T-helper 2 cell treated with Interferon-gamma antibody and Interleukin-4, amounts not matched to agents 5 μg/mL and 100 μg/mL, for 36 hours (primary cell): ENCODE data around the gene KAT14.
"Not testable (repeated sequence)": the region's sequence is repeated elsewhere in the genome, so short reads cannot be mapped to it uniquely, and the experiment has no call there.

Experiments
- DNase-seq: peaks from one replicate; pipeline ENCODE4 v3.0.0; 2021; ENCODE audit warnings: low spot score
- H3K27ac Mint-ChIP-seq: one replicate; pipeline ENCODE4 v1.8.0; 2021; ENCODE audit warnings: mild to moderate bottlenecking, mixed read lengths
- H3K27me3 Mint-ChIP-seq: one replicate; pipeline ENCODE4 v1.8.0; 2021; ENCODE audit warnings: low read depth, mixed read lengths
- H3K36me3 Mint-ChIP-seq: one replicate; pipeline ENCODE4 v1.8.0; 2021; ENCODE audit warnings: low read depth, mixed read lengths
- H3K4me1 Mint-ChIP-seq: one replicate; pipeline ENCODE4 v1.8.0; 2021; ENCODE audit warnings: low read depth, mixed read lengths
- H3K4me3 Mint-ChIP-seq: one replicate; pipeline ENCODE4 v1.8.0; 2022; ENCODE audit warnings: mild to moderate bottlenecking, moderate library complexity, mixed read lengths
- H3K9me3 Mint-ChIP-seq: one replicate; pipeline ENCODE4 v1.8.0; 2021; ENCODE audit warnings: mixed read lengths

The KAT14 gene

DNA sequence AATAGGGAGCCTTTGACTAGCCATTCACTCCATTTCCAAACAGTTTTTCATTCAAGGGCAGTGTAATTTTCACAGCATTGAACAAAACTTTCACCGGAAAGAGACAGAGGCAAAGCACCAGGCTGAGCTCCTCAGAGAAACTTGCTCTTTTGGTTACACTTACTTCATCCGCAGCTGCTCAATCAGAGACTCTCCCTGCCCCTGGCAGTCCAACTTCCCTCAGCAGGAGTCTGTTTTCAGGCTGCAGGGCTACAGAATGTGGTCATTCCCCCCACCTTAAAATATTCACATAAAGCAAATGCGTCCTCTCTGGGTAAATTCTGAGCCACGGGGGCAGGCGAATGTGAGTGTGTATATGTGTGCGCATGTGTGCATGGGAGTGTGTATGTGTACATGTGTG, 80.6 kb downstream of the KAT14 start:
- Mint-ChIP-seq H3K36me3 (no peaks in the 10 kb centered on the region), H3K4me1 (no peaks in the 10 kb centered on the region), H3K9me3 (no peaks in the 10 kb centered on the region), H3K27ac (no peak overlapping the region), H3K27me3 (peaks cover 9% of the 10 kb centered on the region), H3K4me3 (no peak overlapping the region)
- no peak for DNase-seq

DNA sequence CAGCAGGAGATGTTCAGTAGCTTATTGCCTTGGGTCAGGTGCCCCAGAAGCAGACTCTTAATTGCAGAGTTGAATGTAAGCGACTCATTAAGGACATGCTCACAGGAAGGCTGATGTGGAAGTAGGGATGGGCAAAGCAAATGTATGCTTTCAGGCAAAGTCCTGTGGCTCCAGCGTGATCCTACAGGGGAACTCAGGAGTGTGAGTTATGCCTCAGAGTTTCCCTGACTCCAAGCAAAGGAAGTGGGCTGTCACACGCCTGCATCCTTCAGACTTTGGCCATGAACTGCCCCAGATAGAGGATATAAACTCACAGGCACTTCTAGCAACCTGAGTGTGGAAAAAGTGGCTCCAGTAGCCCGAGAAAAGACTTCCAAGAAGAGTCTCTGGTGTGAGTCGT, 85.7 kb downstream of the KAT14 start:
- no peak overlapping the region for H3K27ac Mint-ChIP-seq
- H3K27me3 Mint-ChIP-seq = peaks cover 12% of the 10 kb centered on the region
- no peak overlapping the region for H3K4me3 Mint-ChIP-seq
- no peaks in the 10 kb centered on the region for H3K36me3 Mint-ChIP-seq
- no peaks in the 10 kb centered on the region for H3K9me3 Mint-ChIP-seq
- DNase-seq = no peak
- no peaks in the 10 kb centered on the region for H3K4me1 Mint-ChIP-seq

DNA sequence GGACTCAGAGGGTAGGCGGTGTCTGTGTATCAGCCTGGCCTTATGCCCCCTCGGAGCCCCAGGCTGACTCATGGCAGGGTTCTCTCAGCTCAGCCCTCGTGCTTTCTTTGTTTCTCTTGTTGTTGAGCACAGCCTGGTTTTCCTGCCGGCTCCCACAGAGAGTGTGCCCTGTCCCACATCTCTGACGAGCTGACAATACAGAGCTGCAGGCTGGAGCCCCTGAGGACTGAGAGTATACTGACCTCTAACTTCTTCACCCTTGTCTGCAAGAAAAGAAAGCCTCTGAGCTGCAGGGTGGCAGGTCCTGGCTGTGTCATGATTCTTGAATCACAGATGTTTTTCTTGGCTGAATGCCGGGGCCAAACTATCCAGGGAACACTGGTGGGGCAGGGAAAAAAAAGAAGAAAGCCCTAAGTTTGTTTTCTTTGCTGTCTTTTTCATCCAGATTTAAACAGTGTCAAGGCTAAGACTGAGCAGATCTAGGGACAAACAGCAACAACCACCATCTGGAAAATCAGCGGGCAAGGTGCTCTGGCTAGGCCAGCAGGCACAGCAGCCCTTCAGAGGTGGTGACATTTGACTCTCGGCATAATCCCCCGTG, 87.4 kb downstream of the KAT14 start:
- no peaks in the 10 kb centered on the region for H3K9me3 Mint-ChIP-seq
- H3K4me3 Mint-ChIP-seq = no peak overlapping the region
- no peak overlapping the region for H3K27ac Mint-ChIP-seq
- H3K36me3 Mint-ChIP-seq = no peaks in the 10 kb centered on the region
- DNase-seq = no peak
- H3K27me3 Mint-ChIP-seq = peaks cover 12% of the 10 kb centered on the region
- no peaks in the 10 kb centered on the region for H3K4me1 Mint-ChIP-seq

DNA sequence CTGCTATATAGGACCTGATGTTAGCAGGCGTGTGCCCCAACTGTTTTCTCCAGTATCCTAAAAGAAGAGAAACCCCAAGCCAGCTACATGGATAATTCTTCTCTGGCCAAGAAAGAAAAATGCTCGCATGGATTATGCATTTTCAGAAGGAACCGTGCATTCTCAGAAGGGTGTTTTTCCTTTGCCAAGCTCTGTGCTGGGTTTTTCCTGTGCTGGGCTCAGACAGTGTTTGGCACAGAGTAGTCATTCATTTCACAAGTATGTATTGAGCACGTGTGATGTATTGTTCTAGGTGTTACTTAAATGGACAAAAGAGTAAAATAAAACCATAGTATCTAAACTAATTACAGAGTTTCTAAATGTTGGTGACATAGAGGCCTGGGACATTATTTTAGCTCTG, 88.0 kb downstream of the KAT14 start:
- Mint-ChIP-seq H3K27ac (no peak overlapping the region), H3K4me3 (no peak overlapping the region), H3K9me3 (no peaks in the 10 kb centered on the region), H3K27me3 (peaks cover 12% of the 10 kb centered on the region), H3K36me3 (no peaks in the 10 kb centered on the region), H3K4me1 (no peaks in the 10 kb centered on the region)
- no peak for DNase-seq

DNA sequence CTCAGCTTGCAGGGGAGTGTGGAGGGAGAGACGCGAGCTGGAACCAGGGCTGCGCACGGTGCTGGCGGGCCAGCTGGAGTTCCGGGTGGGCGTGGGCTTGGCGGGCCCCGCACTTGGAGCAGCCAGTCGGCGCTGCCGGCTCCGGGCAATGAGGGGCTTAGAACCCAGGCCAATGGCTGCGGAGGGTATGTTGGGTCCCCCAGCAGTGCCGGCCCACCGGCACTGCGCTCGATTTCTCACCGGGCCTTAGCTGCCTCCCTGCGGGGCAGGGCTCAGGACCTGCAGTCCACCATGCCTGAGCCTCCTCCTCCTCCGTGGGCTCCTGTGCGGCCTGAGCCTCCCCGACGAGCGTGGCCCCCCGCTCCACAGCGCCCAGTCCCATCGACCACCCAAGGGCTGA, 89.1 kb downstream of the KAT14 start:
- DNase-seq, H3K9me3 Mint-ChIP-seq, H3K27ac Mint-ChIP-seq, H3K4me3 Mint-ChIP-seq, H3K4me1 Mint-ChIP-seq, H3K27me3 Mint-ChIP-seq, H3K36me3 Mint-ChIP-seq: not testable (repeated sequence)

- H3K27me3 Mint-ChIP-seq = peaks cover 5% of the 10 kb centered on the region
- DNase-seq = no peak
- no peak overlapping the region for H3K4me3 Mint-ChIP-seq
- H3K4me1 Mint-ChIP-seq = no peaks in the 10 kb centered on the region
- no peaks in the 10 kb centered on the region for H3K36me3 Mint-ChIP-seq
- no peak overlapping the region for H3K27ac Mint-ChIP-seq
- no peaks in the 10 kb centered on the region for H3K9me3 Mint-ChIP-seq
These were observed 95.8 kb downstream of the KAT14 start for GRCh38 chr20:18233408-18233943.
